ENCODE results near the gene STAT5B.

DNA sequence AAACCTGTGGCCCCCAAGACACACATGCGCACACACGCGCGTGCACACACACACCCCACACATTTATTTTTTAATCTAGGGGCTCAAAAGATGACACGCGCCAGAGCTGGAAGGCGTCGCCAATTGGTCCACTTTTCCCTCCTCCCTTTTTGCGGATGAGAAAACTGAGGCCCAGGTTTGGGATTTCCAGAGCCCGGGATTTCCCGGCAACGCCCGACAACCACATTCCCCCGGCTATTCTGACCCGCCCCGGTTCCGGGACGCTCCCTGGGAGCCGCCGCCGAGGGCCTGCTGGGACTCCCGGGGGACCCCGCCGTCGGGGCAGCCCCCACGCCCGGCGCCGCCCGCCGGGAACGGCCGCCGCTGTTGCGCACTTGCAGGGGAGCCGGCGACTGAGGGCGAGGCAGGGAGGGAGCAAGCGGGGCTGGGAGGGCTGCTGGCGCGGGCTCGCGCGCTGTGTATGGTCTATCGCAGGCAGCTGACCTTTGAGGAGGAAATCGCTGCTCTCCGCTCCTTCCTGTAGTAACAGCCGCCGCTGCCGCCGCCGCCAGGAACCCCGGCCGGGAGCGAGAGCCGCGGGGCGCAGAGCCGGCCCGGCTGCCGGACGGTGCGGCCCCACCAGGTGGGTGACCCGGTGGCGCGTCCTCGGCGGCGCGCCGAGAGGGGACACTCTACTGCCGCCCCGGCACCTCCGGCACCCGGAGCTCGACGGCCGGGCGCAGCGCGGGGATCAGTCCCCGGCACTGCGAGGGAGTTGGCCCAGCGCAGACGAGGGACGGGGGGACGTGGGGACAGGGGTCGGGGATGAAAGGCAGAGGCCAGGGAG is 12.0 kb upstream of the STAT5B start, which contains the start of gene STAT5A:
- TF ChIP-seq POLR2AphosphoS5 (IDR thresholded peaks at IDR 0.05; ENCODE audit: low read depth, low read length) (no peak; the same call in 1 of the 2 replicates), SIN3A (IDR thresholded peaks at IDR 0.05; ENCODE audit: borderline replicate concordance, insufficient read depth, low read length) (no peak)
- TF ChIP-seq, protein P1, sequence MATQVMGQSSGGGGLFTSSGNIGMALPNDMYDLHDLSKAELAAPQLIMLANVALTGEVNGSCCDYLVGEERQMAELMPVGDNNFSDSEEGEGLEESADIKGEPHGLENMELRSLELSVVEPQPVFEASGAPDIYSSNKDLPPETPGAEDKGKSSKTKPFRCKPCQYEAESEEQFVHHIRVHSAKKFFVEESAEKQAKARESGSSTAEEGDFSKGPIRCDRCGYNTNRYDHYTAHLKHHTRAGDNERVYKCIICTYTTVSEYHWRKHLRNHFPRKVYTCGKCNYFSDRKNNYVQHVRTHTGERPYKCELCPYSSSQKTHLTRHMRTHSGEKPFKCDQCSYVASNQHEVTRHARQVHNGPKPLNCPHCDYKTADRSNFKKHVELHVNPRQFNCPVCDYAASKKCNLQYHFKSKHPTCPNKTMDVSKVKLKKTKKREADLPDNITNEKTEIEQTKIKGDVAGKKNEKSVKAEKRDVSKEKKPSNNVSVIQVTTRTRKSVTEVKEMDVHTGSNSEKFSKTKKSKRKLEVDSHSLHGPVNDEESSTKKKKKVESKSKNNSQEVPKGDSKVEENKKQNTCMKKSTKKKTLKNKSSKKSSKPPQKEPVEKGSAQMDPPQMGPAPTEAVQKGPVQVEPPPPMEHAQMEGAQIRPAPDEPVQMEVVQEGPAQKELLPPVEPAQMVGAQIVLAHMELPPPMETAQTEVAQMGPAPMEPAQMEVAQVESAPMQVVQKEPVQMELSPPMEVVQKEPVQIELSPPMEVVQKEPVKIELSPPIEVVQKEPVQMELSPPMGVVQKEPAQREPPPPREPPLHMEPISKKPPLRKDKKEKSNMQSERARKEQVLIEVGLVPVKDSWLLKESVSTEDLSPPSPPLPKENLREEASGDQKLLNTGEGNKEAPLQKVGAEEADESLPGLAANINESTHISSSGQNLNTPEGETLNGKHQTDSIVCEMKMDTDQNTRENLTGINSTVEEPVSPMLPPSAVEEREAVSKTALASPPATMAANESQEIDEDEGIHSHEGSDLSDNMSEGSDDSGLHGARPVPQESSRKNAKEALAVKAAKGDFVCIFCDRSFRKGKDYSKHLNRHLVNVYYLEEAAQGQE (IDR thresholded peaks at IDR 0.05; ENCODE audit: insufficient read depth in 1 of 2, low read depth in 2 of 2, low read length in 2 of 2): no peak
